OCI-LY3 (cell line): ENCODE measurements around the gene NFIA.

Experiments
- H2AFZ ChIP-seq: fragments of 200-600, 300-600 bp; shearing (Covaris generic); 2 replicates; pipeline ENCODE4 v1.6.0; 2014; ENCODE audit warnings: antibody characterized with exemption, low read depth, low read length
- H3K27ac ChIP-seq: fragments of 200-600, 300-600 bp; sonication (generic); 2 replicates; pipeline ENCODE4 v1.5.1; 2014; ENCODE audit warnings: mild to moderate bottlenecking, low read length, moderate library complexity, mixed read lengths
- H3K27me3 ChIP-seq: fragments of 200-600, 300-600 bp; sonication (generic); 2 replicates; pipeline ENCODE4 v1.6.1; 2014; ENCODE audit warnings: low read depth, low read length, mixed read lengths
- H3K36me3 ChIP-seq: fragments of 200-600, 300-600 bp; sonication (generic); replicated peaks from 2 replicates; pipeline ENCODE3; 2014; ENCODE audit warnings: low read depth, low read length, mixed read lengths
- H3K4me1 ChIP-seq: fragments of 300-600, 200-600 bp; sonication (generic); 2 replicates; pipeline ENCODE4 v1.6.1; 2014; ENCODE audit warnings: low read length, mixed read lengths
- H3K4me2 ChIP-seq: fragments of 200-600, 300-600 bp; sonication (generic); 2 replicates; pipeline ENCODE4 v1.6.1; 2014; ENCODE audit warnings: low read length, mixed read lengths
- H3K4me3 ChIP-seq: fragments of 300-600, 200-600 bp; sonication (generic); 2 replicates; pipeline ENCODE4 v1.5.1; 2014; ENCODE audit warnings: antibody characterized with exemption, mild to moderate bottlenecking, low read length, moderate library complexity
- H3K79me2 ChIP-seq: fragments of 300-600, 200-600 bp; shearing (Covaris generic); 2 replicates; pipeline ENCODE4 v1.6.1; 2014; ENCODE audit warnings: mild to moderate bottlenecking, low read length, mixed read lengths
- H3K9ac ChIP-seq: fragments of 300-600, 200-600 bp; shearing (Covaris generic); 2 replicates; pipeline ENCODE4 v1.6.0; 2014; ENCODE audit warnings: mild to moderate bottlenecking, low read length, moderate library complexity
- H3K9me3 ChIP-seq: fragments of 200-600, 300-600 bp; shearing (Covaris generic); 2 replicates; pipeline ENCODE4 v1.6.1; 2014; ENCODE audit warnings: low read length, mixed read lengths; ENCODE audit not compliant: insufficient read depth
- H4K20me1 ChIP-seq: fragments of 200-600, 300-600 bp; sonication (generic); 2 replicates; pipeline ENCODE4 v1.6.1; 2016; ENCODE audit warnings: low read length, mixed read lengths; ENCODE audit not compliant: insufficient read depth
- CTCF ChIP-seq: fragments of 200-600, 300-600 bp; sonication (generic); IDR thresholded peaks from 2 replicates; pipeline ENCODE4 v1.5.1; 2014; ENCODE audit warnings: antibody characterized with exemption, low read length, low read depth
- EZH2phosphoT487 ChIP-seq: fragments of 200-600 bp; shearing (Covaris generic); IDR thresholded peaks from 2 replicates; pipeline ENCODE4 v1.6.1; 2018; ENCODE audit warnings: antibody characterized with exemption, mixed run types, low read depth

The NFIA gene

GRCh38 chr1:61149010-61149860, 66.9 kb downstream of the NFIA start:
- TF ChIP-seq EZH2phosphoT487 (no peak), CTCF (no peak)
- no peaks in the 10 kb centered on the region for H3K79me2 ChIP-seq
- no peaks in the 10 kb centered on the region for H4K20me1 ChIP-seq

GRCh38 chr1:61151565-61151964, 69.2 kb downstream of the NFIA start:
- no peaks in the 10 kb centered on the region for H4K20me1 ChIP-seq
- no peaks in the 10 kb centered on the region for H3K79me2 ChIP-seq
- no peaks in the 10 kb centered on the region for H3K4me1 ChIP-seq
- no peaks in the 10 kb centered on the region for H3K27me3 ChIP-seq
- TF ChIP-seq CTCF, result no peak
- no peak for TF ChIP-seq EZH2phosphoT487
- no peaks in the 10 kb centered on the region for H3K9me3 ChIP-seq
- H3K36me3 ChIP-seq, result no peaks in the 10 kb centered on the region
- H3K4me3 ChIP-seq, result no peak overlapping the region
- H3K4me2 ChIP-seq, result no peak overlapping the region
- no peak overlapping the region for H3K27ac ChIP-seq
- no peak overlapping the region for H3K9ac ChIP-seq
- no peak overlapping the region for H2AFZ ChIP-seq

More at GRCh38 chr1:61149010-61149860, 66.9 kb downstream of the NFIA start:
- H2AFZ ChIP-seq, result no peak overlapping the region
- no peaks in the 10 kb centered on the region for H3K27me3 ChIP-seq
- H3K4me1 ChIP-seq, result no peaks in the 10 kb centered on the region
- no peaks in the 10 kb centered on the region for H3K36me3 ChIP-seq
- H3K4me3 ChIP-seq, result no peak overlapping the region
- H3K9me3 ChIP-seq, result no peaks in the 10 kb centered on the region
- H3K9ac ChIP-seq, result no peak overlapping the region
- H3K27ac ChIP-seq, result no peak overlapping the region
- no peak overlapping the region for H3K4me2 ChIP-seq

- Histone ChIP-seq H4K20me1 (no peaks in the 10 kb centered on the region), H2AFZ (no peak overlapping the region), H3K79me2 (no peaks in the 10 kb centered on the region), H3K9ac (no peak overlapping the region), H3K4me1 (no peaks in the 10 kb centered on the region), H3K9me3 (no peaks in the 10 kb centered on the region), H3K27me3 (no peaks in the 10 kb centered on the region), H3K36me3 (no peaks in the 10 kb centered on the region), H3K27ac (no peak overlapping the region), H3K4me3 (no peak overlapping the region), H3K4me2 (no peak overlapping the region)
- TF ChIP-seq EZH2phosphoT487 (no peak), CTCF (no peak)
These were observed 69.7 kb downstream of the NFIA start for GRCh38 chr1:61152066-61152465.

- no peaks in the 10 kb centered on the region for H4K20me1 ChIP-seq
- no peak overlapping the region for H3K9ac ChIP-seq
- H3K27me3 ChIP-seq, result no peaks in the 10 kb centered on the region
- no peak overlapping the region for H3K4me2 ChIP-seq
- TF ChIP-seq CTCF (no peak), EZH2phosphoT487 (no peak)
- H3K9me3 ChIP-seq, result no peaks in the 10 kb centered on the region
- H3K36me3 ChIP-seq, result no peaks in the 10 kb centered on the region
- no peak overlapping the region for H3K27ac ChIP-seq
- H3K4me1 ChIP-seq, result no peaks in the 10 kb centered on the region
- no peaks in the 10 kb centered on the region for H3K79me2 ChIP-seq
- no peak overlapping the region for H2AFZ ChIP-seq
- H3K4me3 ChIP-seq, result no peak overlapping the region
These were observed 70.2 kb downstream of the NFIA start for GRCh38 chr1:61152469-61153105.
